ENCODE results near the gene GPLD1.

- TF ChIP-seq CTCF (IDR thresholded peaks at IDR 0.05) (no peak), POLR2A (IDR thresholded peaks at IDR 0.05) (no peak)
Observed at GRCh38 chr6:24429146-24429545, 60.2 kb downstream of the GPLD1 start.

Measured in right lobe of liver (tissue), 4 donors.